Ectodermal cell (in vitro differentiated cells): ENCODE measurements around the gene HASPIN.
"Not testable (repeated sequence)": the region's sequence is repeated elsewhere in the genome, so short reads cannot be mapped to it uniquely, and the experiment has no call there.

Experiments
- H3K27ac ChIP-seq: 2 replicates; pipeline ENCODE4 v1.7.0; 2013; ENCODE audit warnings: mild to moderate bottlenecking, low read depth, low read length; ENCODE audit not compliant: insufficient read depth, poor library complexity, severe bottlenecking
- H3K27me3 ChIP-seq: 2 replicates; pipeline ENCODE4 v1.7.0; 2013; ENCODE audit warnings: mild to moderate bottlenecking, low read length; ENCODE audit not compliant: insufficient read depth, control insufficient read depth, poor library complexity, severe bottlenecking
- H3K36me3 ChIP-seq: one replicate; pipeline ENCODE4 v1.7.0; 2013; ENCODE audit warnings: low read length; ENCODE audit not compliant: control insufficient read depth, insufficient read depth
- H3K4me1 ChIP-seq: one replicate; pipeline ENCODE4 v1.7.0; 2013; ENCODE audit warnings: low read length; ENCODE audit not compliant: control insufficient read depth, insufficient read depth
- H3K4me3 ChIP-seq: 2 replicates; pipeline ENCODE4 v1.7.0; 2013; ENCODE audit warnings: low read depth, low read length, control low read depth; ENCODE audit not compliant: insufficient read depth
- H3K9me3 ChIP-seq: 2 replicates; pipeline ENCODE4 v1.7.0; 2013; ENCODE audit warnings: mild to moderate bottlenecking, low read length, moderate library complexity; ENCODE audit not compliant: control insufficient read depth
- WGBS, 2 experiments: methylation state at CpG; one replicate each; pipeline ENCODE4 v1.1.7; 2013; ENCODE audit warnings: missing lambda C conversion rate in 2 of 2; 5-methylcytosine and 5-hydroxymethylcytosine counted together

The HASPIN gene

DNA sequence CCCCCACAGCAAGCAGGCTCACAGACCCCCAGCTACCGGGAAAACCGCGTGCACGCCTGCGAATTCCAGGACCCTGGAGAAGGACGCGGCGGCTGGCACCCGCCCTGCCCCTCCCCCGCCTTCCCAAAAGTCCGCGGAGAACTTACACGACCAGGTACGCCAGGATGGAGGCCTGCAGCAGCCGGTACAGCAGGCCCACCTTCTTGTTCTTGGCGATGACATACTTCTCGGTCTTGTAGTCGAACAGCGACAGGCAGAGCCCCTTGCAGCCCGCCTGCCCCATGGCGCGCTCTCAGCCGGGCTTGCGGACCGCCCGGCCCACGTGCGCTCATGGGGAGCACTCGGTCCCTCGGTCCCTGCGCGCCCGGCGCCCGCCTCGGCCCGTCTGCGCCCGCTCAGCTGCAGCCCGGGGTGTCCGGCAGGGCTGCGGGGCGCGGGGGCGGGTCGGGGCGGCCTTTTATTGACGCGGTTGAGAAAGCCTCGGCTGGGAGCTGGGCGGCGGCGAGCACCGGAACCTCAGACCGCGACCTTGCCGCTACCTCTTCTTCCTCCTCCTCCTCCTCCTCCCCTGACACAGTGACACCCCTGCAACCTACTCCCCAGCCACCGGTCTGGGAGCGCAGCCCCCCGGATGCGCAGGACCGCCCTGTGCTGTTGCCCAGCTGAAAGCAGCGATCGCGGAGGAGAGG lies 27.8 kb upstream of the HASPIN start, which contains the start of gene P2RX5:
Gene P2RX5, minus strand, starts transcription at position 433 of the 689 bp plus-strand sequence. Its CDS starts 150 bp downstream, at position 283.
- Histone ChIP-seq H3K4me1 (peaks cover 3% of the 10 kb centered on the region), H3K4me3 (peak within 1 kb of the TSS; percentile 24)

DNA sequence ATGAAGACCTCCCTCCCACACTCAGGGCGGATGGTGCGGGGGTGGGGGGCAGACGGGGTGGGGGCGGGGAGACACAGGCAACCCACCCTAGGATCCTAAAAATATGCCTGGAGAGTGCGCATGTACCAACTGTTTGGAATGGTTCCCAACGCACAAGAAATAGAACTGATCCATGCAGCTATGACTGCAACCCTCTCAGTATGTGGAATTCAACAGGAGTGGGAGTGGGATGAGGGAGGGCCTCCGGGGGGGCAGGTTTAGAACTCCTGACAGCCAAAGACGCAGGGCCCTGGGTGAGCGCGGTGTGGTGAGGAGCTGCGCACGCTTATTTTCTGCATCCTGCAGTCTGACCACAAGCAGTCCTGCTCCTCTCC lies 26.6 kb upstream of the HASPIN start:
- no peaks in the 10 kb centered on the region for H3K9me3 ChIP-seq
- H3K36me3 ChIP-seq: no peaks in the 10 kb centered on the region
- peaks cover 3% of the 10 kb centered on the region for H3K4me1 ChIP-seq
- WGBS, 2 experiments: 66 to 71% methylated on average over 12 of the region's 12 CpGs
- H3K4me3 ChIP-seq: no peak overlapping the region
- H3K27ac ChIP-seq: no peak overlapping the region
- H3K27me3 ChIP-seq: peaks cover 51% of the 10 kb centered on the region

More for the DNA sequence above, 27.8 kb upstream of the HASPIN start, which contains the start of gene P2RX5:
- H3K27me3 ChIP-seq: peaks cover 51% of the 10 kb centered on the region
- WGBS, 2 experiments: 1% methylated on average over 57 to 60 of the region's 65 CpGs
- H3K36me3 ChIP-seq: no peaks in the 10 kb centered on the region
- no peak within 1 kb of the TSS for H3K27ac ChIP-seq
- H3K9me3 ChIP-seq: no peaks in the 10 kb centered on the region

DNA sequence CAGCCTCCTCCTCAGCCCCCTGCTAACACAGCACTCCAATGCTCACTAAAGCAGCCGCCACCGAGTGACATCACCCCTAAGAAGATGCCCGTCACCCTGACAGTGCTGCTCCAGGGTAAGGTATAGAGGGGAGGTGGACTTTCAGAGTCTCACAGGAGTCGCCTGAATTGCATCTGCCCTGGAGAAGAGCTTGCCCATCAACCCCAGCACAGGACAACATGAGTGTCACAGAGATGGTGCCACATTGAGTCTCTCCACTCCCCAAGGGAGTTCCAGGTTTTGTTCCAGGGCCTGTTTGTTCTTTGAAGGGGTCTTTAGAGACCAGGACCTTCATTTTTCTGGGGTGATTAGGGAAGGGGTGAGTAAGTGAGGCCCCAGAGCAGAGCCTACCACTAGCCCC lies 25.6 kb upstream of the HASPIN start:
- Histone ChIP-seq H3K9me3 (no peaks in the 10 kb centered on the region), H3K27ac (no peak overlapping the region), H3K4me3 (no peak overlapping the region), H3K4me1 (peaks cover 3% of the 10 kb centered on the region), H3K27me3 (peaks cover 51% of the 10 kb centered on the region), H3K36me3 (no peaks in the 10 kb centered on the region)
- whole genome bisulfite sequencing, 2 experiments: 89% methylated on average over 4 of the region's 4 CpGs

DNA sequence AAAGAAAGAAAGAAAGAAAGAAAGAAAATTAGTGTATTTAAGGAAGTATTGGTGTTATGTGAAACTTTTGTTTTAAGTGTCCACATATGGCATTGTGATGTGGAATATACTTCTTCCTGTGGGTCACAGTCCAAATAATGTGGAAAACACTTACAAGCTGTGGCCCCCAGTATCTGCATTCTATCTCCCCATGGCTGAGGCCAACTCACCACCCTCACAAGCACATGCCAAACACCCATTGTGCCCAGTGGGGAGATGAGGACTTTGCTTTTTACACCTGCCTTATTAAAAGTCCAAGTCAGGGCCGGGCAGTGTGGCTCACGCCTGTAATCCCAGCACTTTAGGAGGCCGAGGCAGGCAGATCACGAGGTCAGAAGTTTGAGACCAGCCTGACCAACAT lies 23.8 kb upstream of the HASPIN start:
- peaks cover 37% of the 10 kb centered on the region for H3K27me3 ChIP-seq
- no peaks in the 10 kb centered on the region for H3K36me3 ChIP-seq
- peaks cover 3% of the 10 kb centered on the region for H3K4me1 ChIP-seq
- H3K9me3 ChIP-seq: no peaks in the 10 kb centered on the region
- H3K4me3 ChIP-seq: no peak overlapping the region
- 87 to 89% methylated on average over 4 of the region's 4 CpGs for WGBS, 2 experiments
- no peak overlapping the region for H3K27ac ChIP-seq

DNA sequence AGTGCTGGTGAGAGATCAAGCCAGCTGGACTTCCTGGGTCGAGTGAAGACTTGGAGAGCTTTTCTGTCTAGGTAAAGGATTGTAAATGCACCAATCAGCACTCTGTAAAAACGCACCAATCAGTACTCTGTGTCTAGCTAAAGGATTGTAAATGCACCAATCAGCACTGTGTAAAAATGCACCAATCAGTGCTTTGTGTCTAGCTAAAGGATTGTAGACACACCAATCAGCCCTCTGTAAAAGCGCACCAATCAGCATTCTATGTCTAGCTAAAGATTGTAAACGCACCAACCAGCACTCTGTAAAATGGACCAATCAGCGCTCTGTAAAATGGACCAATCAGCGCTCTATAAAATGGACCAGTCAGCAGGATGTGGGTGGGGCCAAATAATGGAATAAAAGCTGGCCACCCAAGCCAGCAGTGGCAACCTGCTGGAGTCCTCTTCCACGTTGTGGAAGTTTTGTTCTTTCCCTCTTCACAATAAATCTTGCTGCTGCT lies 21.6 kb upstream of the HASPIN start:
- H3K27me3 ChIP-seq: peaks cover 15% of the 10 kb centered on the region
- not testable (repeated sequence) for H3K4me1 ChIP-seq, H3K36me3 ChIP-seq, H3K9me3 ChIP-seq, H3K27ac ChIP-seq, H3K4me3 ChIP-seq
- WGBS, 2 experiments: 89 to 90% methylated on average over 7 of the region's 7 CpGs

DNA sequence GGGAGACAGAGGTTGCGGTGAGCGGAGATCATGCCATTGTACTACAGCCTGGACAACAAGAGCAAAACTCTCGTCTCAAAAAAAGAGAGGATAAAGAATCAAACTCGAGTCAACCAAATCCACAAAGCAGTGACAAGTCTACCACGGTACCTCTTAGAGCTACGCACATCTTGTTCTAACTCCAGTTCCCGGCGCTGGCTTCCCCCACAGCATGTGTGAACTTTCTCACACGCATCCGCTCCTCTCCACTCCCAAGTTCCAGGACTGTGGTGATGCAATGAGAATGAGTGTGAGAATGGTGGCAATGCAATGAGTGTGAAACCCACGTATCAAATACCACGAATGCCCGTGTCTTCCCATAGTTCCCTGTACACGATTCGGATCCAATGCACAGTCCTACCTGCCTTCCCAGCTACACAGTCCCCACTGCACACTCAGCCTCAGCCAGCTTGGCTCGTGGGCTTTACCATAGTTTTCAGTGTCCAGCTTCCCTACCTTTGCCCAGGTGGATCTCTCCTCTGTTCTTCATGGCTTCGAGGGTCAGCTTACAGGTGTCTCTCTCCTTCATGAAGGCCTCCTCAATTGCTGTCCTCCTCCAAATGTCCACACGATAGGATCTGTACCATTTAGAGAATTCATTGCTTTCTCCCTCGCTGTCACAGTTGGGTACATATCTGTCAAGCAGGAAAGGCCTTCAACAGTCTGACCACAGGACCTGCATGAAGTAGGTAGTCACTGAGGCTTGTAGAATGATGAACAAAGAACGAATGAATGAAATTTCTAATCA lies 18.6 kb upstream of the HASPIN start:
- H3K4me1 ChIP-seq: no peaks in the 10 kb centered on the region
- H3K27me3 ChIP-seq: no peaks in the 10 kb centered on the region
- H3K4me3 ChIP-seq: no peak overlapping the region
- WGBS, 2 experiments: 88 to 89% methylated on average over 20 of the region's 20 CpGs
- H3K27ac ChIP-seq: no peak overlapping the region
- no peaks in the 10 kb centered on the region for H3K9me3 ChIP-seq
- no peaks in the 10 kb centered on the region for H3K36me3 ChIP-seq

DNA sequence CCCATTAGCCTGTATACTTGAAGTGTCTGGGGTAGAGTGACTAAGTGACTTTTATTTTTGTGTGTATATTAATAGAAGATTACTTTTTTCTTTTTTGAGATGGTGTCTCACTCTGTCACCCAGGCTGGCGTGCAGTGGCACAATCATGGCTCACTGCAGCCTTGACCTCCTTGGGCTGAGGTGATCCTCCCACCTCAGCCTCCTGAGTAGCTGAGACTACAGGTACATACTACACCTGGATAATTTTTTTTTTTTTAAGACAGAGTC lies 18.1 kb upstream of the HASPIN start:
- not testable (repeated sequence) for H3K27ac ChIP-seq, H3K36me3 ChIP-seq, H3K4me1 ChIP-seq, H3K4me3 ChIP-seq, H3K9me3 ChIP-seq, H3K27me3 ChIP-seq
- WGBS, 2 experiments: 92 to 100% methylated on average over 1 of the region's 1 CpG

DNA sequence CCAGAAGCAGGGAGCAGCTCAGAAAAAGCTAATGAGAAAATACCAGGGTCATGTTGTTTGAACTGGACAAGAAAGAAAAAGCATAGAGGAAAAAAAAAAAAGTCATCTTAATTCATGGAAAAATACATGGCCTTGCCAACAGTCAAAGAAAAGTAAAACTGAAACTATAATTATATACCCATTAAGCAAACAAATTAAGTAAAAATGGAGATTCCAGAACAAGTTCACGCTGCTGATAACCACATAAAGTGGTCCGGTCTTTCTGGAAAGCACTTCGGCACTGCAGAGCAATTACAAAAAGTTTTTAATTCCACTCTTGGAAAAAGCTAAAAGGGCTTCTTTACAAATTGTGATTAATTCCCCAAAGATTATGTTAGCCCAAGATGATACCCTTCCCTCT lies 15.3 kb upstream of the HASPIN start:
- no peak overlapping the region for H3K4me3 ChIP-seq
- no peaks in the 10 kb centered on the region for H3K9me3 ChIP-seq
- 95 to 96% methylated on average over 3 of the region's 3 CpGs for WGBS, 2 experiments
- no peaks in the 10 kb centered on the region for H3K36me3 ChIP-seq
- H3K27ac ChIP-seq: no peak overlapping the region
- no peaks in the 10 kb centered on the region for H3K4me1 ChIP-seq
- H3K27me3 ChIP-seq: no peaks in the 10 kb centered on the region

DNA sequence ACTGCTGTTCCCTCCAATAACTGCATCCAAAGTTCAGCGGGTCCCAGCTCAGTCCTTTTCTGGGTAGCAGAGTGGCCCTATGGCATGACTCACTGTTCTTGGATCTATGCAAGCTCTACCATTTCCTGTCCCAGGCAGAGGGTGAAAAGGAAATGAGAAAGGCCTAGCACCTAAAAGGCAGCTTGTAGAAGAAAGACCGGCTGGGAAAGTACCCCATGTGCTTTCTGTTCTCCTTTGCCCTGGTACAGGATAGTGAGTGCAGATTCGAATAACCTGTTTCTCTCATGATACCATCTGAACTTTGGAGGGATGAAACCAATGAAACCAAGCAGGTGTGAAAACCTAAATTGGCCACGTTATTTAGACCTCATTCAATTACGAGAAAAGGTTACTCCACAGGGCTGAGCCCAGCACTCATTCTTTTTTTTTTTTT lies 12.7 kb upstream of the HASPIN start:
- H3K27me3 ChIP-seq: no peaks in the 10 kb centered on the region
- no peak overlapping the region for H3K27ac ChIP-seq
- 85 to 86% methylated on average over 5 of the region's 5 CpGs for WGBS, 2 experiments
- no peaks in the 10 kb centered on the region for H3K9me3 ChIP-seq
- H3K36me3 ChIP-seq: peaks cover 8% of the 10 kb centered on the region
- H3K4me3 ChIP-seq: no peak overlapping the region
- no peaks in the 10 kb centered on the region for H3K4me1 ChIP-seq

DNA sequence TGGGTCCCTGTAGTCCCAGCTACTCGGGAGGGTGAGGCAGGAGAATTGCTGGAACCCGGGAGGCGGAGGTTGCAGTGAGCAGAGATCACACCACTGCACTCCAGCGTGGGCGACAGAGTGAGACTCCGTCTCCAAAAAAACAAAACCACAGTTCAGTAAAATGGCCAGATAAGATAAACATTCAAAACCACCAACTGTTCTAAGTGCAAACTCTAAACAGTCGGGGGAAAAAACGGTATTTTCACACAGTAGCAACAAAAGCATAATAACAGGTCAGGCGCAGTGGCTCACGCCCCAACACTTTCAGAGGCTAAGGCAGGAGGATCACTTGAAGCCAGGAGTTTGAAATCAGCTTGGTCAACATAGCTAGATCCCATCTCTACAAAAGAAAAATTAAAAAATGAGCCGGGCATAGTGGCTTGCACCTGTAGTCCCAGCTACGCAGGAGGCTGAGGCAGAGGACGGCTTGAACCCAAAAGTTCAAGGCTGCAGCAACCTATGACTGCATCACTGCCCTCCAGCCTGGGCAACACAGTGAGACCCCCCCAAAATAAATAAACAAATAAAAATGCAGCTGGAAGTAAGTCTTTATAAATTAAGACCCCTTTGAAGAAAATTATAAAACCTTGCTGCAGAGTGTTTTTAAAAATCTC lies 10.8 kb upstream of the HASPIN start:
- Histone ChIP-seq H3K27me3 (no peaks in the 10 kb centered on the region), H3K4me3 (no peak overlapping the region), H3K27ac (no peak overlapping the region), H3K4me1 (no peaks in the 10 kb centered on the region), H3K9me3 (no peaks in the 10 kb centered on the region), H3K36me3 (peaks cover 13% of the 10 kb centered on the region)
- WGBS, 2 experiments: 86 to 89% methylated on average over 13 of the region's 13 CpGs
